Sigmoid colon (tissue), 7 donors: Measurements from ENCODE around the gene APCDD1. TPM values are rescaled to one million over a fixed set of nuclear protein-coding genes. Genes with fewer than 3 reads are reported as not detected.

Experiments
- polyA plus RNA-seq, 3 donors: library from polyadenylated mRNA; stranded (reverse); fragments of 200-250 nt; gene quantifications; one replicate each; pipeline ENCODE4 v1.2.3, GENCODE V29; 2013
- total RNA-seq, 4 donors: library from RNA; depleted of rRNA; stranded (reverse); fragments of >200 nt; gene quantifications; one replicate each; pipeline ENCODE4 v1.1.0, GENCODE V29; 2016
- donor health status: healthy with polysubstance abuse.
- donor health status: Bipolar disorder and iron deficiency.
- donor health status: healthy.

APCDD1 gene
- total and polyA plus RNA-seq, 7 donors, result 2.8 to 42.1 (median 12.9) TPM

Other genes with a start within 250 kb of the APCDD1 start
- 10 to 100 TPM; 33.7 to 43.5 (median 36.8) TPM for gene NAPG, start 71.4 kb downstream of the APCDD1 start, total RNA-seq
- gene NAPG, start 71.4 kb downstream of the APCDD1 start, polyA plus RNA-seq, result 10 to 100 TPM; 15.0 to 30.3 (median 24.6) TPM